H9 (cell line): ENCODE measurements around the gene IL10. TPM values are rescaled to one million over a fixed set of nuclear protein-coding genes. Genes with fewer than 3 reads are reported as not detected.

Experiments used
- DNase-seq: peaks from one replicate; pipeline ENCODE4 v3.0.0-alpha.2; 2017
- H2AFZ ChIP-seq: one replicate; pipeline ENCODE4 v1.6.1; 2013; ENCODE audit warnings: mild to moderate bottlenecking, low read length, control low read depth, moderate library complexity
- H2AK5ac ChIP-seq: 2 replicates; pipeline ENCODE4 v1.6.1; 2013; ENCODE audit warnings: low read length, control low read depth, mixed read lengths; ENCODE audit not compliant: insufficient read length
- H2BK120ac ChIP-seq: one replicate; pipeline ENCODE4 v1.6.1; 2013; ENCODE audit warnings: low read depth, mild to moderate bottlenecking, low read length, control low read depth, inconsistent platforms; ENCODE audit not compliant: poor library complexity, severe bottlenecking
- H2BK12ac ChIP-seq: 2 replicates; pipeline ENCODE4 v1.6.1; 2013; ENCODE audit warnings: low read length, control low read depth, mixed read lengths, low read depth; ENCODE audit not compliant: insufficient read length
- H2BK15ac ChIP-seq: 2 replicates; pipeline ENCODE4 v1.6.1; 2013; ENCODE audit warnings: low read depth, low read length, control low read depth
- H2BK20ac ChIP-seq: one replicate; pipeline ENCODE4 v1.6.1; 2013; ENCODE audit warnings: low read depth, mild to moderate bottlenecking, low read length, control low read depth, inconsistent platforms; ENCODE audit not compliant: poor library complexity, severe bottlenecking
- H2BK5ac ChIP-seq: 2 replicates; pipeline ENCODE4 v1.6.1; 2013; ENCODE audit warnings: low read length, control low read depth, mixed read lengths; ENCODE audit not compliant: insufficient read length
- H3K14ac ChIP-seq: 2 replicates; pipeline ENCODE4 v1.6.1; 2013; ENCODE audit warnings: low read length, control low read depth; ENCODE audit not compliant: insufficient read depth
- H3K18ac ChIP-seq: 2 replicates; pipeline ENCODE4 v1.6.1; 2013; ENCODE audit warnings: low read depth, mild to moderate bottlenecking, mixed read lengths, low read length, control low read depth; ENCODE audit not compliant: insufficient read length
- H3K23ac ChIP-seq: 2 replicates; pipeline ENCODE4 v1.6.1; 2013; ENCODE audit warnings: low read length, control low read depth, mixed read lengths, low read depth; ENCODE audit not compliant: insufficient read length
- H3K23me2 ChIP-seq: 2 replicates; pipeline ENCODE4 v1.6.1; 2013; ENCODE audit warnings: low read depth, mild to moderate bottlenecking, mixed read lengths, low read length, control low read depth; ENCODE audit not compliant: insufficient read length, poor library complexity, severe bottlenecking
- H3K27ac ChIP-seq: 2 replicates; pipeline ENCODE4 v1.5.1; 2013; ENCODE audit warnings: low read length, control low read depth, mixed read lengths, low read depth; ENCODE audit not compliant: insufficient read length
- H3K27me3 ChIP-seq: 2 replicates; pipeline ENCODE4 v1.6.1; 2013; ENCODE audit warnings: low read length, control low read depth, inconsistent platforms; ENCODE audit not compliant: insufficient read depth
- H3K4ac ChIP-seq: 2 replicates; pipeline ENCODE4 v1.6.1; 2013; ENCODE audit warnings: low read depth, mild to moderate bottlenecking, control low read depth, inconsistent platforms, low read length, moderate library complexity
- H3K4me1 ChIP-seq: 2 replicates; pipeline ENCODE4 v1.6.1; 2013; ENCODE audit warnings: low read length, control low read depth, inconsistent platforms; ENCODE audit not compliant: insufficient read depth
- H3K4me2 ChIP-seq: 2 replicates; pipeline ENCODE4 v1.6.1; 2013; ENCODE audit warnings: low read length, control low read depth, mixed read lengths; ENCODE audit not compliant: insufficient read length, insufficient read depth
- H3K56ac ChIP-seq: 2 replicates; pipeline ENCODE4 v1.6.1; 2013; ENCODE audit warnings: low read depth, mild to moderate bottlenecking, mixed read lengths, low read length, control low read depth; ENCODE audit not compliant: insufficient read length
- H3K79me1 ChIP-seq: 2 replicates; pipeline ENCODE4 v1.6.1; 2013; ENCODE audit warnings: low read depth, mild to moderate bottlenecking, moderate library complexity, low read length, control low read depth, inconsistent platforms; ENCODE audit not compliant: insufficient read depth, poor library complexity, severe bottlenecking
- H3K79me2 ChIP-seq: 2 replicates; pipeline ENCODE4 v1.6.1; 2013; ENCODE audit warnings: low read length, control low read depth, inconsistent platforms; ENCODE audit not compliant: insufficient read depth
- H3K9ac ChIP-seq: 2 replicates; pipeline ENCODE4 v1.6.1; 2013; ENCODE audit warnings: low read length, control low read depth, mixed read lengths; ENCODE audit not compliant: insufficient read length; ENCODE audit errors: extremely low read depth
- H3K9me3 ChIP-seq: one replicate; pipeline ENCODE4 v1.6.1; 2013; ENCODE audit warnings: low read depth, low read length, inconsistent platforms; ENCODE audit not compliant: control insufficient read depth
- H3T11ph ChIP-seq: one replicate; pipeline ENCODE4 v1.6.1; 2013; ENCODE audit warnings: mild to moderate bottlenecking, low read length, control low read depth, inconsistent platforms
- H4K20me1 ChIP-seq: one replicate; pipeline ENCODE4 v1.6.1; 2013; ENCODE audit not compliant: control insufficient read depth, insufficient read length, insufficient read depth
- H4K5ac ChIP-seq: 2 replicates; pipeline ENCODE4 v1.6.1; 2013; ENCODE audit warnings: low read depth, mild to moderate bottlenecking, mixed read lengths, low read length, control low read depth; ENCODE audit not compliant: insufficient read length
- H4K8ac ChIP-seq: replicated peaks from 2 replicates; pipeline ENCODE4 v1.6.1; 2013; ENCODE audit warnings: low read length, control low read depth, mixed read lengths, low read depth; ENCODE audit not compliant: insufficient read length
- H4K91ac ChIP-seq: 2 replicates; pipeline ENCODE4 v1.6.1; 2013; ENCODE audit warnings: low read depth, mild to moderate bottlenecking, moderate library complexity, mixed read lengths, low read length, control low read depth; ENCODE audit not compliant: insufficient read length
- H3K27ac Mint-ChIP-seq, 3 experiments: 2 replicates in 2 of 3; 3 replicates in 1 of 3; pipeline ENCODE4 v1.8.0; 2020 to 2021; ENCODE audit warnings: mixed read lengths in 3 of 3, mild to moderate bottlenecking in 1 of 3, moderate library complexity in 1 of 3
- H3K27me3 Mint-ChIP-seq: 2 replicates; pipeline ENCODE4 v1.8.0; 2021; ENCODE audit warnings: low read depth, mild to moderate bottlenecking, moderate library complexity, mixed read lengths
- H3K36me3 Mint-ChIP-seq, 3 experiments: 2 replicates in 2 of 3; 3 replicates in 1 of 3; pipeline ENCODE4 v1.8.0; 2020 to 2021; ENCODE audit warnings: low read depth in 3 of 3, mixed read lengths in 3 of 3; ENCODE audit not compliant: insufficient read depth in 1 of 3
- H3K4me1 Mint-ChIP-seq, 2 experiments: 2 replicates each; pipeline ENCODE4 v1.8.0; 2020; ENCODE audit warnings: mixed read lengths in 2 of 2
- H3K4me3 Mint-ChIP-seq, 2 experiments: 2 replicates in 1 of 2; 3 replicates in 1 of 2; pipeline ENCODE4 v1.8.0; 2020 to 2021; ENCODE audit warnings: mild to moderate bottlenecking in 2 of 2, mixed read lengths in 2 of 2, moderate library complexity in 1 of 2
- H3K9me3 Mint-ChIP-seq, 2 experiments: 2 replicates in 1 of 2; 3 replicates in 1 of 2; pipeline ENCODE4 v1.8.0; 2020; ENCODE audit warnings: mild to moderate bottlenecking in 2 of 2, mixed read lengths in 2 of 2, moderate library complexity in 1 of 2
- WGBS: extraction: QIAGEN DNeasy Blood & Tissue Kit; methylation state at CpG from one replicate; pipeline ENCODE4 v1.1.7; 2013; ENCODE audit warnings: missing lambda C conversion rate, low lambda C conversion rate, mixed read lengths; ENCODE audit not compliant: insufficient read length; ENCODE audit errors: extremely low coverage; 5-methylcytosine and 5-hydroxymethylcytosine counted together
- total RNA-seq: library from RNA; stranded (reverse); gene quantifications from 2 replicates; pipeline ENCODE4 v1.2.1, GENCODE V29; 2021
- TF ChIP-seq, protein P1 (sequence below): fragments of 200-600 bp; sonication (generic); conservative IDR thresholded peaks from 3 replicates; pipeline ENCODE4 v1.8.0; 2021; ENCODE audit warnings: antibody characterized with exemption, mild to moderate bottlenecking

IL10 gene
- total RNA-seq, 1 experiment from 2014 or later = not detected

DNA sequence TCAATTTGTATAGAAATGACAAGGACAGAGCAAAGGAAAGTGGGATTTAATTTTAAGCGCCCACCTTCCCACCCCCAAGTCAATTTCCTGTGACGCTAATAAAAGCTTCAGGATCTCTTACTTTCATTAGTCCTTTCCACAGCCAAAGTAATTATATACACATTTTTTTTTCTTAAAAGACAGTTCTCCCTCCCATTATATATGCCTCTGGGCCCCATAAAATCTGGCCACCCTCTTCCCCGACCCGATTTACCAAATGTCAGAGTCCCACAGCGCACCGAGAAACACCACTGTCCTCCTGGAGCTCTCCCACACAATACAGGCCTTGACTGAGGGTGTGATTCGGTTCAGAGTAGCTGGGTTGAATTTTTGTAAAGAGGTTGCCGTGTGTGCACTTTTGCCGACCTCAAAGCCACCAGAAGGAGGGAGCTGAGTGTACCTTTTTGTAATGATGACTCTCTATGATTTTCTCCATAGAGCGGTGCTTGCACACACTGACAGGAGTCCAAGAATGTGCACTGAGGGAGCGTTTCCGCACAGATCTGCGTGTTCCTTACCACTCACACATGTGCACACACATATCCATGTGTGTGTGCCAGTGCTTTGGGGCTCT lies 26.2 kb upstream of the IL10 start:
- no peak overlapping the region for H3K9ac ChIP-seq
- no peak overlapping the region for H2AFZ ChIP-seq
- H2BK12ac ChIP-seq = no peak overlapping the region
- Mint-ChIP-seq H3K9me3 (no peaks in the 10 kb centered on the region), H3K36me3 (no peaks in the 10 kb centered on the region), H3K27ac (no peak overlapping the region), H3K27me3 (peaks cover 25% of the 10 kb centered on the region), H3K4me1 (peaks cover 2% of the 10 kb centered on the region in 2 experiments; a peak in 1 of 4 replicates), H3K4me3 (no peak overlapping the region)
- no peaks in the 10 kb centered on the region for H3K27me3 ChIP-seq
- no peaks in the 10 kb centered on the region for H3K4me1 ChIP-seq
- DNase-seq = no peak
- H2AK5ac ChIP-seq = no peak overlapping the region
- H2BK120ac ChIP-seq = no peak overlapping the region
- H3K14ac ChIP-seq = no peak overlapping the region
- no peak overlapping the region for H3K56ac ChIP-seq
- H2BK20ac ChIP-seq = no peak overlapping the region
- no CpG with 5 or more reads among the region's 13 CpGs for WGBS
- H3K4ac ChIP-seq = no peak overlapping the region
- no peak overlapping the region for H3K27ac ChIP-seq
- no peak overlapping the region for H4K5ac ChIP-seq
- H2BK15ac ChIP-seq = no peak overlapping the region
- H3K79me1 ChIP-seq = no peaks in the 10 kb centered on the region
- no peak overlapping the region for H3K18ac ChIP-seq
- H3K23ac ChIP-seq = no peak overlapping the region
- no peak overlapping the region for H2BK5ac ChIP-seq
- H3K4me2 ChIP-seq = no peak overlapping the region
- H3K79me2 ChIP-seq = no peaks in the 10 kb centered on the region
- H3T11ph ChIP-seq = no peak overlapping the region
- H4K8ac ChIP-seq = no peak overlapping the region
- no peaks in the 10 kb centered on the region for H3K23me2 ChIP-seq
- no peaks in the 10 kb centered on the region for H4K20me1 ChIP-seq
- no peaks in the 10 kb centered on the region for H3K9me3 ChIP-seq
- TF ChIP-seq, protein P1, sequence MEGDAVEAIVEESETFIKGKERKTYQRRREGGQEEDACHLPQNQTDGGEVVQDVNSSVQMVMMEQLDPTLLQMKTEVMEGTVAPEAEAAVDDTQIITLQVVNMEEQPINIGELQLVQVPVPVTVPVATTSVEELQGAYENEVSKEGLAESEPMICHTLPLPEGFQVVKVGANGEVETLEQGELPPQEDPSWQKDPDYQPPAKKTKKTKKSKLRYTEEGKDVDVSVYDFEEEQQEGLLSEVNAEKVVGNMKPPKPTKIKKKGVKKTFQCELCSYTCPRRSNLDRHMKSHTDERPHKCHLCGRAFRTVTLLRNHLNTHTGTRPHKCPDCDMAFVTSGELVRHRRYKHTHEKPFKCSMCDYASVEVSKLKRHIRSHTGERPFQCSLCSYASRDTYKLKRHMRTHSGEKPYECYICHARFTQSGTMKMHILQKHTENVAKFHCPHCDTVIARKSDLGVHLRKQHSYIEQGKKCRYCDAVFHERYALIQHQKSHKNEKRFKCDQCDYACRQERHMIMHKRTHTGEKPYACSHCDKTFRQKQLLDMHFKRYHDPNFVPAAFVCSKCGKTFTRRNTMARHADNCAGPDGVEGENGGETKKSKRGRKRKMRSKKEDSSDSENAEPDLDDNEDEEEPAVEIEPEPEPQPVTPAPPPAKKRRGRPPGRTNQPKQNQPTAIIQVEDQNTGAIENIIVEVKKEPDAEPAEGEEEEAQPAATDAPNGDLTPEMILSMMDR = no peak; the same call in 2 of the 3 replicates
- no peak overlapping the region for H4K91ac ChIP-seq
